IPS-18c (cell line): Measurements from ENCODE around the gene TIMM8A.
A peak's percentile ranks its signal among the peaks of the same experiment; 100 is the strongest.
"Not testable (repeated sequence)": the region's sequence is repeated elsewhere in the genome, so short reads cannot be mapped to it uniquely, and the experiment has no call there.

Experiments
- H3K4me3 ChIP-seq: 2 replicates; pipeline ENCODE4 v1.7.0; 2013; ENCODE audit warnings: low read depth, mild to moderate bottlenecking, low read length, moderate library complexity; ENCODE audit not compliant: insufficient read depth
- H3K9me3 ChIP-seq: one replicate; pipeline ENCODE4 v1.6.1; 2013; ENCODE audit warnings: mild to moderate bottlenecking, low read length, moderate library complexity; ENCODE audit not compliant: control insufficient read depth, insufficient read depth

TIMM8A gene

DNA sequence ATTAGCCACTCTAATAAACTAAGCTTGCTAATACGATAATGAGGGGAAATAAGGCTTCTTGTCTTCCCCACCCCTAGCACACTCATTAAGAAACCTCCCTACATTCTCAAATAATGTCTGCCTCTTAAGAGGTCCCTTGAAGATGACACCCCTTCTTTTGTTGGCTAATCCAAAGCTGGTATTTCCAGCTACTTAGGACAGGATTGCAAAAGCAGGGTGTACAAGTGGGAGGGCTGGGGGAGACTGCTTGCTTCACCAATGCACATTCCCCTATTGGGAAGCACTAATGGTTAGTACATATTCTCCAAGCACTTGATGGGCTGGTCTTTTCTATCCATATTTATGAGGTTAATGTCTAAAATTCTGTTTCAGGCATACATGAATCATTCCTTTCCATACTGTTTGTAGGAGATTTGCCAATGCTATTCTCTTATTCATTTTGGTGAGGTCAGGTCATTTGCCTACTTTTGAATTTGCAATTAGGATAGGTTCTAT is 16.8 kb upstream of the TIMM8A start:
- peaks cover 9% of the 10 kb centered on the region for H3K9me3 ChIP-seq

DNA sequence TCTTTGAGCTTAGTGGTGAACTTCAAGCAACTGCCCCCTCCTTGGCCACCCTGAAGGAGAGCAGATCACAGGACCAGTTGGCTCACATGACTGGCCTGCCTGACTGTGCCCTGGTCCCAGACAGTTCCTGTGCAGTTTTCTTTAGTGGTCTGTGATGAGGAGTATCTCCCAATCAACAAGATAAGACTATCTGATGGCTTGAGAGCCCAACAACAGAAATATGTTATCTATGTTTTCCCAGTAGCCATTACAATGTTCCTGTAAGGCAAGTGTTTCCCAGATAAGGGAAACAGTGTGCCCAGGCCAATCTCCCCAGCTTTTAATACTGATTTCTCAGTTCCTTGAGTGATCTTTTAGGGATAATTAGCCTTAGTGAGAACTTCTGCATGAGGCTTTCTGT is 14.2 kb upstream of the TIMM8A start:
- H3K4me3 ChIP-seq, result no peak overlapping the region
- H3K9me3 ChIP-seq, result peaks cover 12% of the 10 kb centered on the region

More for the DNA sequence above, 16.8 kb upstream of the TIMM8A start:
- no peak overlapping the region for H3K4me3 ChIP-seq

DNA sequence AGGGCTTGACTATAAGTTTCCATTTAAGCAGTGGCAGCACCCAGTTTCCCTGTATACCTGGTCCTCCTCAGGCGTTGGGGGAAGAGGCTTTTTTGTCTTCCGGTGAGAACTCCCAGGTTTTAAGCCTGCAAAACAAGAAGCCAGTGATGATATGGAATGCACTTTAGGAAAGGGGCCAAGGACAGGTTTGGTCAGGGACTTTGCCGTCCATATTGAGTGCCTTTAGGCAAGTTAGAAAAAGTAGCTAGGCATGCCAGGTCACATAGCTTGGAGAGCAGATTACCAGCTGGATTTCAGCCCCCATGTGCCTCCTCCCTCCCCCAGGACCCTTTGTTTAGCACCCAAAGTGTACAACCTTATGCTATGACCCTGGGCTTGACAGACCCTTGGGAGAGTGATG is 13.6 kb upstream of the TIMM8A start:
- H3K9me3 ChIP-seq, result peaks cover 12% of the 10 kb centered on the region
- no peak overlapping the region for H3K4me3 ChIP-seq

DNA sequence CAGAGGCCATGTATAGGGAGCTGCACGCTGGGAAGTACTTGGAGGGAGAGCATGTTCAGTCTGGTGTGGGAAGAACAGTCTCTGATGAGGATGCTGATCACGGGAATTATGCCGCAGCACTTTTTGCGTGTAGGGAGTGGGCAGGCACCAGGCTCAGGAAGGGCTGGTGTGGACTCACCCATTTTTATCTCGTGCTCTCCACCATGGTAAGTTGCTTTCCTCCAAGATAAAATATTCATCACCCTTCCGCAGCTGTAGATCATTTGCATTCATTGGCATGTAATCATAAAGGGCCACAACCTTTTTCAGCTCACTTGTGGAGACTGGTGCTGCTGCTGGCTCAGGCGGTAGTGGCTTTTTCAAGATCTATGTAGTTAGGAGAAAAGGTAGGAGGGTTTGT is 11.8 kb upstream of the TIMM8A start:
- no peak overlapping the region for H3K4me3 ChIP-seq
- peaks cover 12% of the 10 kb centered on the region for H3K9me3 ChIP-seq

DNA sequence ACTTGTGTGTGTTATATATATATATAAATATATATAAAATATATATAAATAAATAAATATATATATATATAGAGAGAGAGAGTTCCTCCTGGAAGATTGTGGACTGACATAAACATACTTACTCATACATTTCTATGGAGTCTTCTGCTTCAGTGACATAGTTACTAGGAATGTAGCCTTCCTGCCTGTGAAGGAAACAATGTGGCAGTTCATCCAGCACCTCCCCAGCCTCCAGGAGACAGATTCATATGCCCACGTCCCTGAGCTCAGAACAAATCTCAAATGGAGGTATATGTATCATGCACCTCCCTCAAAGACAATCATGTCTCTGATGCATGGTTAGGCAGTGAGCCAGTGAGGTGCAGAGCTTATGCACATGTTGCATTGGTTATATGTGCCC is 11.4 kb upstream of the TIMM8A start:
- peaks cover 9% of the 10 kb centered on the region for H3K9me3 ChIP-seq

DNA sequence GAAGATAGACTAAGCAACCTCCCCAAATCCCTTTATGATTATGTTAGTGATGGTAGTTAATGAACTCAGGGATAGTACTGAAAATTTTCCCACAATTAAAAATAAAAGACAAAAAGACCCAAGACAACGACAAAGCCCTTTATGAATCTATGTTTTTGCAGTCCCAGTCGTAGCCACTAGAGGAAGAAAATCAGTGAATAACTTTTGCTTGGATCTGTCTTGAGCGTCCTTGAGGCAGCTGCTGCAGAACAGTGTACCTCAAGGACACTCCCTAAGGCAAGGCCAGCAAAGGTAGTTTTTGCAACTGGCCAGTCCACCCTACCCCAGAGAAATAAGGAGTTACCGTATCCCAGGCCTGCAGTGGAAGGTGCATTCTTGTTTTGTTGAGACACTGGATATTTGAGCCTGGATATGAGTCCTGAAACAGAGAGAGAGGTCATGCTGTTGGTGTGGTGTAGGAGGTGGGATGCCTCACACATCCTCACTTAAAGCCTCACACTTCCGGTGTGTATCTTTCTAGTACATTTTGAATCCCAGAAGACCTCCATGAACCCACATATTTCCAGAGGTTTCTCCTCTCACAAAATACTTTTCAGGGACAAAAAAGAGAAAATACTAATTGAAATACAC is 8.7 kb upstream of the TIMM8A start:
- peaks cover 3% of the 10 kb centered on the region for H3K9me3 ChIP-seq

More for the DNA sequence above, 11.4 kb upstream of the TIMM8A start:
- no peak overlapping the region for H3K4me3 ChIP-seq

DNA sequence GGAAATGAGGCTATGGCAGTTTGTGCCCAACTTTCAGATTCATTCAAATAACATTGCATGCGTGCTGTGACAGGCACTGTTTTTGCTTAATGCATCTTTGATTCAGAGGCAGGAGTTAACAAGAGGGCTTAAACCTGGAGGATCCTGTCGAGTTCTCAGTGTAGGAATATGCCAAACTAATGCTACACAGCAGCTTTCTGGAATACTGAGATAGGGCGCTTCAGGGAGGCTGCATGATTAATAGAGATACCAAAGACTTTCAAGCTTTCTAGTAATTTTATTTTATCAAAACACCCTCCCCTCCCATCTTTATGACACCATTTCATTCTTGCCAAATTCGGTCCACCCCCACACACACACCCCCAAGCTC is 636 bp upstream of the TIMM8A start:
- peaks cover 3% of the 10 kb centered on the region for H3K9me3 ChIP-seq
- peak overlapping the region; percentile 77; the same call in 1 of the 2 replicates for H3K4me3 ChIP-seq

More for the DNA sequence above, 8.7 kb upstream of the TIMM8A start:
- H3K4me3 ChIP-seq, result no peak overlapping the region

DNA sequence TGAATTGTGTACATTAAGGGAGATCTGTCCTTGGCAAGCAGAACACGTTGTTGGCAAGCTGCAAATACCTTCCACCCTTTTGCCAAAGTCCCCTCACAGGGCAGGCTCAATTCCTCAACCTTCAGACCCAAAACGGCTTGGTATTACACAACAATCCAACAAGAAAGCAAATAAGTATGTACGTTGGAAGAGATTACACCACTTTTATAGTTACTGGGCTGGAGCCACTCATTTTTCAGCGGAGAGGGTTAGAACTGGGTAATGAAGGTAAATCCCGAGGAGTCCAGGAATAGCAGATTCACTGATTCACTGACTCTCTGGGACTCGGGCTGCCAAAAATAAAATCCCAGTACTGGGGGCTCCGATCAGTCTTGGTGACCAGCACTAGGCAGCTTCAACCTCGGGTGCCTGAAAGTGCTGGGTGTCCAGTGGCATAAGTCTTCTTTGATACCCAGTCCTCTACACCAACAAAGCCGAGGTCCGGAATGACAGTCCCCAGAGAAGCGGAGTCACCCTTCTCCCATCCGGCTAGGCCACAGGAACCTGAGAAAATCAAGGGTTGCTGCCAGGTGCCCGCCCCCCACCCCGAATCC is 587 bp downstream of the TIMM8A start:
- peak overlapping the region; percentile 77 for H3K4me3 ChIP-seq
- peaks cover 3% of the 10 kb centered on the region for H3K9me3 ChIP-seq

DNA sequence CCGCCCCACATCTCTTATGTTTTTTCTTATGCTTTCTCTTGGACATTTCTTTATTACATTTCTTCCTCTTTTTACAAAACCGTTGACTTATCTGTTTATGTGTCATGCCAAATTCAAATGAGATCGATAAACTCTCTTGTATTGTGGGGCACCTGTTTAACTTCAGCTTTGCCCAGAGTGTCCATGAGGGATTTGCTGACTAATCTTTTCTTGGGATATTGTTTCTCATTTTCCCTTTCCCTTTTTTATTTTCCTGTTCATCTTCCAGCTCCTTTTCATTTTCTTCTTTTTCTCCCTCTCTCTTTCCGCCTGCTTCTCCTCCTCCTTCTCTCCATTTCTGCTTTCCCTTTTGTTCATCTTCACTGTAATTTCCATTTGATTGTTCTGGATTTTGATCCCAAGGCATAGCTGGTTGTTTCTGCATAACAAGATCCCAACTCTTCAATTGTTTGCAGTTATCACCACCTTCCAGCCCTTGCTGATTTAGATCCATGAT is 10.7 kb downstream of the TIMM8A start:
- Histone ChIP-seq H3K4me3 (no peak overlapping the region), H3K9me3 (peaks cover 2% of the 10 kb centered on the region)

DNA sequence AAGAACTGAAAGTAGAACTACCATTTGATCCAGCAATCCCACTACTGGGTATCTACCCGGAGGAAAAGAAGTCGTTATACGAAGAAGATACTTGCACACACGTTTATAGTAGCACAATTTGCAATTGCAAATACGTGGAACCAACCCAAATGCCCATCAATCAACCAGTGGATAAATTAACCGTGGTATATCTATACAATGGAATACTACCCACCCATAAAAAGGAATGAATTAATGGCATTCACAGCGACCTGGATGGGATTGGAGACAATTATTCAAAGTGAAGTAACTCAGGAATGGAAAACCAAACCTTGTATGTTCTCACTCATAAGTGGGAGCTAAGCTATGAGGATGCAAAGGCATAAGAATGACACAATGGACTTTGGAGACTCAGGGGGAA is 14.2 kb downstream of the TIMM8A start:
- not testable (repeated sequence) for H3K4me3 ChIP-seq, H3K9me3 ChIP-seq

DNA sequence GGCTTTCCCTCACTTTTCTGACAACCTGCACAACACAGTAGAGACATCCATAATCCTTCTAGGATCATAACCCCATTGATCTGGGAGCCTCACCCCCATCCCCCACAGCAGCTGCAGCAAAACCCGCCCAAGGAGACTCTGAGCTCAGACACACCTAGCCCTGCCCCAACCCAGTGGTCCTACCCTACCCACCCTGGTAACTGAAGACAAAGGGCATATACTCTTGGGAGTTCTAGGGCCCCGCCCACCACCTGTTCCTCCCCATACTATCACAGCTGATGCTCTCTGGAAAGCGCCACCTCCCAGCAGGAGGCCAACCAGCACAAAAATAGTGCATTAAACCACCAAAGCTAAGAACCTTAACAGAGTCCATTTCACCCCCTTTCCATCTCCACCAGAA is 21.9 kb downstream of the TIMM8A start:
- not testable (repeated sequence) for H3K9me3 ChIP-seq

DNA sequence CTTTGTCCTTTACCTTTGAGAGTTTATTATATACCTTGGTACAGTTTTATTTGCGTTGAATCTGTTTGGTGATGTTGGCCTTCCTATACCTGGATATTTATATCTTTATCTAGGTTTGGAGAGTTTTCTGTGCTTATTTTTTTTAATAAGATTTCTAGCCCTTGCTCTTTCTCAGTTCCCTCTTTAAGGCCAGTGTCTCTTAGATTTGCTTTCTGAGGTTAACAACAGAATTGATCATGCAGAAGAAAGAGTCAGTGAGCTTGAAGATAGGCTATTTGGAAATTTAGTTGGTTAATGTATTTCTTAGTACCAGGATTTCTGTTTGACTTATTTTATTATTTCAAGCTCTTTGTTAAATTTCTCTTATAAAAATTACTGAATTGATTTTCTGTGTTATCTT is 44.8 kb downstream of the TIMM8A start:
- peaks cover 3% of the 10 kb centered on the region for H3K9me3 ChIP-seq

More for the DNA sequence above, 21.9 kb downstream of the TIMM8A start:
- H3K4me3 ChIP-seq, result not testable (repeated sequence)

More for the DNA sequence above, 44.8 kb downstream of the TIMM8A start:
- H3K4me3 ChIP-seq, result no peak overlapping the region
